HAP-1 (cell line): Measurements from ENCODE around the gene APOBEC3H.

ENCODE experiments used
- DNase-seq, 2 experiments: peaks; one replicate each; pipeline ENCODE4 v3.0.0-alpha.2; 2016 to 2020; ENCODE audit warnings: low spot score in 2 of 2
- H3K27me3 ChIP-seq: fragments of 250-450 bp; sonication (Bioruptor Pico); 2 replicates; pipeline ENCODE4 v1.5.1; 2020; ENCODE audit warnings: low read depth, mild to moderate bottlenecking, moderate library complexity
- H3K36me3 ChIP-seq: fragments of 250-450 bp; sonication (Bioruptor Pico); replicated peaks from 2 replicates; pipeline ENCODE4 v1.5.1; 2020; ENCODE audit warnings: mild to moderate bottlenecking
- H3K4me1 ChIP-seq: fragments of 250-450 bp; sonication (Bioruptor Pico); 2 replicates; pipeline ENCODE4 v1.5.1; 2020; ENCODE audit warnings: mild to moderate bottlenecking
- H3K4me3 ChIP-seq: fragments of 250-450 bp; sonication (Bioruptor Pico); 2 replicates; pipeline ENCODE4 v1.5.1; 2020; ENCODE audit warnings: mild to moderate bottlenecking, moderate library complexity
- H3K9me3 ChIP-seq: fragments of 250-450 bp; sonication (Bioruptor Pico); 2 replicates; pipeline ENCODE4 v1.5.1; 2020; ENCODE audit warnings: mild to moderate bottlenecking, moderate library complexity
- in situ Hi-C: fragments of 300-500 bp; cut with MboI; formaldehyde crosslinking; loops from 3 replicates; pipeline ENCODE4 v1.14.3; 2020; ENCODE audit warnings: low sequenced_read_pairs, inconsistent platforms, mixed read lengths

Gene APOBEC3H

DNA sequence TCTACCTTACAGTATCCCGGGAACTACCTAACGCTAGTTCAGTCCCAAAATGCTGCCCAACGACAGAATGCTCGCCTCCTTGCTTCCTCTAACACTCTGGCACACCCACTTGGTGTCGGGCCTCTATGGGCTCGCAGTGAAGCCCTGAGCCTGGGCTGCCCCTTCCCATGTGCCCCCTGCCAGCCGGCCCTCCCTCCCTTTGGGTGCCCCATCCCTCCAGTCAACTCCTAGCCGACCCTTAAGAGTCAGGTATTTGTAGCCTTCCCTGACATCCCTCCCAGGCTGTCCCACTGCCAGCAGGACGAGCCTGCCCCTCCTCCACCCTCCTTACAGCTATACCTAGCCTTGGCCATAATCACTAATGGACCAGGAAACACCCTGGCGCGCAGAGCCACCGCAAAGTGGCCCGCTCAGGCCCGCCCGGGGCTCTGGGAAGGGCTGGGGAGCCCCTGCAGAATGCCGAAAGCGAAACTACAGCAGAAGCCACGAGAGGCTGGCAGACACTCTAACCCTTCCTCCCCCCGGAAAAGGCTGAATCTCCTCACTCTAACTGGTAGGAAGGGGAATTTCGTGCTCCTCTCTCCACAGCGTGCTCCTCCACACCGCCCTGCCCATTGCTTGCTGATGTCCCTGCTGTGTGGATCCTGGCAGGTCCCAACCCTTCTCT, 47.2 kb downstream of the APOBEC3H start:
- no peaks in the 10 kb centered on the region for H3K4me1 ChIP-seq
- DNase-seq, result no peak
- peak overlapping the region; percentile 79 for H3K4me3 ChIP-seq
- no peaks in the 10 kb centered on the region for H3K36me3 ChIP-seq
- 0 out of 2 replicates have a peak, but pooled peaks cover 2% of the 10 kb centered on the region for H3K27me3 ChIP-seq
- in situ Hi-C loops, result no loop called here
- no peaks in the 10 kb centered on the region for H3K9me3 ChIP-seq

DNA sequence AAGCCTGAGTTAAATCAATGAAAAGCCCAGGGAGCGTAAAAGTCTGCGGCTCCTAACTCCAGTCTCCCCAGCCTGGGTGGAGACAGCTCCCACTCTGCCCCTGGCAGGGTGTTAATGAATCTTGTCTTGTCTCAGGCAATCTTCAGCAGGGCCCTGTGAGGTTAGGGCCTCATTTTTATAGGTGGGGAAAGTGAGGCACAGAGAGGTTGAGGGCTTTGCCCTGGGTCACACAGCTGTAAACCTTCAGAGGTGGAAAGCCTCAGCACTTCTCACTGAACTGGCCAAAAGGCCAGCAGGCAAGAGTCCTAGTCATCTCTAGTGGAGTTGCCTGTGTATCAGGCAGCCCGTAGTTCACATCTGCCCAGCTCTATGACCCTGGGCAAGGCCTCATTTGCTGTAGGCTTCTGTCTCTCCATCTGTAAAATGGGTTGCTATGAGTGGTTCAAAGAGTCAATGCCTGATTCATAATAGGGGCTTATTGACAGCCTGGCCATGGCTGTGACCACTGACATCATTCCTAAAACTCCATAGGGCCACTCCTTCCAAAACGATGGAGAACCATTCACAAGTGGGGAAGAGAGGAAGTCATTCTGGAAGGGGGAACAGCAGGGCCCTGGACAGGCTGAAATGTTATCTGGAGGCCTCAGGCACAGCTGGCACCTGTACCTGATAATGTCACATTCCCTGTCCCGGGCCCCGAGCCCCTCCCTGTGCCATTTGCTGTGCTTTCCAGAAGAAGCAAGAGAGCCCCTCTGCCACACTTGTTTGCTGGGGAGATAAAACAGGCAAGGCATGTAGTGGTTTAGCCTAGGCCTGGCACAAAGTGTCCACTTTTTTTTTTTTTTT, 49.4 kb downstream of the APOBEC3H start:
- no peaks in the 10 kb centered on the region for H3K4me1 ChIP-seq
- no peak overlapping the region; the same call in 1 of the 2 replicates for H3K4me3 ChIP-seq

DNA sequence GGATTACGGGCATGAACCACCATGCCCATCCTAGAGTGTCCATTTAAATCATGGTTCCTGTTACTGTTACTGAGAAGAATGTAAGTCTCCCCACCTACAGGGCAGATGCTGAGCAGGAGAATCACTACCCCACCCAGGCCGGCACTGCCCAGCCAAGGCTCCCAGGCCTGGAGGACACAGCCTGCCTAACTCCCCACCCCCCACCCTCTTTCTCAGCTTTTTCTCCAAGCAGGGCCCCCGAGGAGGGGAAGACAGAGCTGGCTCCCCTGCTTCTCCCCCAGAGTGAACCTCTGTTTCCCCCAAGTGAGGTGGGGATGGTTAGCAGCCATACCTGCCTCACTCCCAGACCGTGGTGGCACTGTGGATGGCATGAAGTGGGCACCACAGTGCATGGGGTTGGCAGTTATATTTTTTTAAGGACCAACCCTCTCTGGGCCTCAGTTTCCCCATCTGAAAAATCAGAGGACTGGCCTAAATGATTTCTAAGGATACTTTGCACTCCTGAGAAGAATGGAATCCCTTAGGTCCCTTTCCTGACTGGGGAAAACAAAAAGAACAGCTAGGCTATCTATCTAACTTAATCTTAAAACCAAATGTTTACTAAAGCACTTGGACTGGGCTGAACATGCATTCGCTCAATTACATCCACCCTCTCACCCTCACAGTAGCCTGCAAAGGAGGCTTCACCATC, 50.4 kb downstream of the APOBEC3H start:
- Histone ChIP-seq H3K4me3 (no peak overlapping the region), H3K27me3 (0 out of 2 replicates have a peak, but pooled peaks cover 2% of the 10 kb centered on the region), H3K4me1 (peaks cover 3% of the 10 kb centered on the region; the same call in 1 of the 2 replicates), H3K36me3 (no peaks in the 10 kb centered on the region), H3K9me3 (no peaks in the 10 kb centered on the region)
- DNase-seq, result no peak
- in situ Hi-C loops, result no loop called here

More for the DNA sequence above, 49.4 kb downstream of the APOBEC3H start:
- Histone ChIP-seq H3K36me3 (no peaks in the 10 kb centered on the region), H3K27me3 (0 out of 2 replicates have a peak, but pooled peaks cover 2% of the 10 kb centered on the region), H3K9me3 (no peaks in the 10 kb centered on the region)
- in situ Hi-C loops, result no loop called here
- no peak for DNase-seq

GRCh38 chr22:39148026-39148726, 51.1 kb downstream of the APOBEC3H start:
- DNase-seq, result no peak
- peaks cover 6% of the 10 kb centered on the region; the same call in 1 of the 2 replicates for H3K4me1 ChIP-seq
- H3K36me3 ChIP-seq, result no peaks in the 10 kb centered on the region
- H3K9me3 ChIP-seq, result no peaks in the 10 kb centered on the region
- H3K27me3 ChIP-seq, result peaks cover 5% of the 10 kb centered on the region
- in situ Hi-C loops, result no loop called here
- H3K4me3 ChIP-seq, result no peak overlapping the region

- Histone ChIP-seq H3K4me1 (peaks cover 8% of the 10 kb centered on the region; the same call in 1 of the 2 replicates), H3K27me3 (peaks cover 10% of the 10 kb centered on the region), H3K9me3 (no peaks in the 10 kb centered on the region), H3K4me3 (no peak overlapping the region), H3K36me3 (no peaks in the 10 kb centered on the region)
- in situ Hi-C loops, result no loop called here
- peak in 1 of 2 experiments; percentile 61 for DNase-seq
Observed at GRCh38 chr22:39148727-39149535, 51.9 kb downstream of the APOBEC3H start.

DNA sequence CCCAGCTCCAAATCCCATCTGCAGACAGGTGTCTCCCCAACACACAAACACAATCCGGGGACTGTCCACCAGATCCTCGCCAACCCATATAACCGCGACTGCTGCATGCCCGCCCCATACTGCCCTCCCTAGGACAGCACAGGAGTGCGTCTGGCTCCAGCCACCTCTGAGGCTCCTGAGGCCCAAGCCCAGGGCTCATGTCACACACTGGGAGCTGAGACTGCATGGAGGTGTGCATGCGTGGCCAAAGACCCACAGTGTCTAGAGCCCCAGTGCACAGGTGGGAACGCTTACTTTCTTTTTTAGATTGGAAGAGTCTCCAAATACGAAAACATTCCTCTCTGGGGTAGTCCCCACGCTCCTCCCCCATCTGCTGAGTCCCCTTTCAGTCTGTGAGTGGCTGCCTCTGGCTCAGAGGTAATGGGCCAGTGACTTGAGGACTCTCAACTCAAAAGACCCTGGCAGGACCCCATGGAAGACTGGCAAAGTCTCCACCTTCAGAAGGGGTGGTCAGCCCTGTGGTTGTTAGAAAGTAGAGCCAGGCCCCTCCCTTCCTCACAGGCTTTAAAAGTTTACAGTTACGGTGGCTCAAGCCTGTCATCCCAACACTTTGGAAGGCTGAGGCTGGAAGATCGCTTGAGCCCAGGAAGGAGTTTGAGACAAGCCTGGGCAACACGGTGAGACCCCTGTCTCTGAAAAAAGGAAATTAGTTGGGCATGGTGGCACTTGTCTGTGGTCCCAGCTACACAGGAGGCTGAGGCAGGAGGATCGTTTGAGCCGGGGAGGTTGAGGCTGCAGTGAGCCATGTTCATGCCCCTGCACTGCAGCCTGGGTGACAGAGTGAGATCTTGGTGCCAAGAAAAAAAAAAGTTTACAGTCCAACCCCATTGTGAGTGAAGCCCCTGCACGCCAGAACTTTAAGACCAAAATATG, 53.1 kb downstream of the APOBEC3H start:
- in situ Hi-C loops, result loop anchor here (25.0 kb wide), 1 partner anchor 887 kb away; no protein-coding TSS in a partner anchor
- Histone ChIP-seq H3K9me3 (no peaks in the 10 kb centered on the region), H3K4me3 (no peak overlapping the region), H3K4me1 (peaks cover 8% of the 10 kb centered on the region; the same call in 1 of the 2 replicates), H3K36me3 (no peaks in the 10 kb centered on the region), H3K27me3 (peaks cover 18% of the 10 kb centered on the region)
- no peak for DNase-seq

DNA sequence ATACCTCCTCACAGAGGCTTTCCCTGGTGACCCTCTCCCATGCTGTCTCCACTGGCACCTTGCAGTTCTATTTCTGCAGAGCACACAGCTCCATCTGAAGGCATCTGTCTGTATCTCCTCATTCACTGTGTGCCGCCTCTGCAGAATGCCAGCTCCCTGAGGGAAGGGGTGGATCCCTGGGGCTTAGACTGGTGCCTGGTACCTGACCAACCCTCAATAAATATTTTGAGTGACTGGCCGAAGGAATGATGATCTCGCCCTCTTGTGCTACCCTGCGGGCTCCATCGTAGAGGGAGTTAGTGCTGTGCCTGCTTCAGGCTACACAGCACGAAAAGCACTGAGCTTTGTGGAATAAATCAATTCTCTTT, 53.8 kb downstream of the APOBEC3H start:
- in situ Hi-C loops, result loop anchor here (25.0 kb wide), 1 partner anchor 886 kb away; no protein-coding TSS in a partner anchor
- Histone ChIP-seq H3K4me3 (no peak overlapping the region), H3K9me3 (no peaks in the 10 kb centered on the region), H3K27me3 (peaks cover 18% of the 10 kb centered on the region), H3K36me3 (no peaks in the 10 kb centered on the region), H3K4me1 (peaks cover 8% of the 10 kb centered on the region; the same call in 1 of the 2 replicates)
- no peak for DNase-seq

GRCh38 chr22:39151329-39151975, 54.4 kb downstream of the APOBEC3H start:
- in situ Hi-C loops, result loop anchor here (25.0 kb wide), 1 partner anchor 886 kb away; no protein-coding TSS in a partner anchor
- peak overlapping the region; percentile 48 for H3K4me3 ChIP-seq

DNA sequence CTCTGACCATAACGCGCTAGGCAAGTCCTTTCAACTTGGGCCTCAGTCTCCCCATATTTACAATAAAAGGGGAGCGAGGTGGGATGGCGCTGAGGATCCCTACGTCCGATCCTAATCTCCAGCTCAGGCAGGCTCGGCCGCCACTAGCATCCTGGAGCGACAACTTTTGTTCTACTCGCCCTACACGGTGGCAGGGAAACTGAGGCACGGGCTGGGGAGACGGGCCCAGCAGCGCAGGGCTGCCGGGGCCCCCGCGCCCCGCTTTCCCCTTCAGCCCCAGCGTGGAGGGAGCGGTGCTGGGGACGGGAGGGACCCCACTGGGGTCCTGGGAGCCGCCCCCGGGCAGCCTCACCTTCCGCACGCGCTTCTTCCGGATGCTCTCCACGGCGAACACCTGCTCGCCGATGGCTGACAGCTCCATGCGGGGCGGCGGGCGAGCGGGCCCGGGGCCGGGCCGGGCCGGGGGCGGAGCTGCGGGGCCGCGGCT, 55.0 kb downstream of the APOBEC3H start:
- H3K4me3 ChIP-seq, result peak overlapping the region; percentile 48
- H3K4me1 ChIP-seq, result peaks cover 8% of the 10 kb centered on the region; the same call in 1 of the 2 replicates
- DNase-seq, result no peak
- H3K36me3 ChIP-seq, result no peaks in the 10 kb centered on the region
- H3K9me3 ChIP-seq, result no peaks in the 10 kb centered on the region
- peaks cover 18% of the 10 kb centered on the region for H3K27me3 ChIP-seq
- in situ Hi-C loops, result loop anchor here (25.0 kb wide), 1 partner anchor 885 kb away; no protein-coding TSS in a partner anchor

More at GRCh38 chr22:39151329-39151975, 54.4 kb downstream of the APOBEC3H start:
- no peak for DNase-seq
- H3K9me3 ChIP-seq, result no peaks in the 10 kb centered on the region
- peaks cover 18% of the 10 kb centered on the region for H3K27me3 ChIP-seq
- H3K36me3 ChIP-seq, result no peaks in the 10 kb centered on the region
- peaks cover 8% of the 10 kb centered on the region; the same call in 1 of the 2 replicates for H3K4me1 ChIP-seq

- H3K4me3 ChIP-seq, result peak within 1 kb of the TSS; percentile 48
- H3K36me3 ChIP-seq, result no peaks in the 10 kb centered on the region
- H3K9me3 ChIP-seq, result peaks cover 1% of the 10 kb centered on the region
- peaks cover 18% of the 10 kb centered on the region for H3K27me3 ChIP-seq
- peak; percentile 72 to 91 for DNase-seq
- H3K4me1 ChIP-seq, result peaks cover 8% of the 10 kb centered on the region; the same call in 1 of the 2 replicates
- in situ Hi-C loops, result loop anchor here (25.0 kb wide), 1 partner anchor 885 kb away; no protein-coding TSS in a partner anchor
Observed at GRCh38 chr22:39152511-39153219, 55.6 kb downstream of the APOBEC3H start, which contains the start of gene CBX7. Gene CBX7, minus strand, starts transcription at chr22:39152680. Its CDS starts 236 bp downstream, at chr22:39152444.
